Middle frontal gyrus (tissue), 1 donor: ENCODE data around the gene ISLR.

ENCODE experiments used
- DNase-seq: peaks from one replicate; pipeline ENCODE4 v3.0.0-alpha.2; 2015; ENCODE audit warnings: low spot score; ENCODE audit errors: extremely low spot score

ISLR gene, protein sequence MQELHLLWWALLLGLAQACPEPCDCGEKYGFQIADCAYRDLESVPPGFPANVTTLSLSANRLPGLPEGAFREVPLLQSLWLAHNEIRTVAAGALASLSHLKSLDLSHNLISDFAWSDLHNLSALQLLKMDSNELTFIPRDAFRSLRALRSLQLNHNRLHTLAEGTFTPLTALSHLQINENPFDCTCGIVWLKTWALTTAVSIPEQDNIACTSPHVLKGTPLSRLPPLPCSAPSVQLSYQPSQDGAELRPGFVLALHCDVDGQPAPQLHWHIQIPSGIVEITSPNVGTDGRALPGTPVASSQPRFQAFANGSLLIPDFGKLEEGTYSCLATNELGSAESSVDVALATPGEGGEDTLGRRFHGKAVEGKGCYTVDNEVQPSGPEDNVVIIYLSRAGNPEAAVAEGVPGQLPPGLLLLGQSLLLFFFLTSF

GRCh38 chr15:74173380-74174218 lies at the start of gene ISLR:
Gene ISLR, plus strand, starts transcription at chr15:74173710. Its CDS starts 1,149 bp downstream, at chr15:74174859.
- DNase-seq = no peak

DNA sequence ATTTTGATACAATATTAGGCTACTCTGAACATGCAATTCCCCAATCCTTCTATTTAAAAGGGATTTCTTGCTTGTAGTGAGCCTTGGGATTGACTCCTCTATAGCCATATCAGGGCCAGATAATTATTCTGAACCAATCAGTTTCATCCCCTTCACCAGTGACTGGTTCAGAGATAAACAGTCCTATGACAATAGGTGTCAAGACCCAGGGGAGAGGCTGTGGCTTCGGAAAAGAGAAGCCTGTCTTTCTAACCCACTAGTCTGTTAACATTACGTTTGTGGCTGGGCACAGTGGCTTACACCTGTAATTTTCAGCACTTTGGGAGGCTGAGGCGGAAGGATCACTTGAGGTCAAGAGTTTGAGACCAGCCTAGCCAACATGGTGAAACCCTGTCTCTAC lies 49.3 kb upstream of the ISLR start:
- no peak for DNase-seq

DNA sequence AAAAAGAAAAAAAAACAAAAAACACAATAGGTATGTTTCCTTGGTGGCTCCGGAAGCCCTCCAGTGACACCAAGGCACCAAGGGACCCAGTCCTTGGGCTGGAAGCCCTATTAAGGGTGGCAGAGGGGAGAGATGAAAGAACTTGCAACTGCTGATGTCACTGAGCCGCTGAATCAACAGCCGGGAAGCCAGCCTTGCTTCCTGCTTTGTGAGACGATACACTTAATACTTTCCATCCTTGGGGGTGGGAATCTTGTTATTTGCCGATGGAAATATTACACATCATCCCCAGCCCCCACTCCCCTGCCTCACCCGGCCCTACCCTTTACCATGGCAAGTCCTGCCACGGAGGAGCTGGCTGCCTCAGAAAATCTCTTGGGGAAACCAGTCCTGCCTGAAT lies 48.8 kb upstream of the ISLR start:
- no peak for DNase-seq

- peak; percentile 69 for DNase-seq
Observed at GRCh38 chr15:74127255-74127953, 46.1 kb upstream of the ISLR start.

DNA sequence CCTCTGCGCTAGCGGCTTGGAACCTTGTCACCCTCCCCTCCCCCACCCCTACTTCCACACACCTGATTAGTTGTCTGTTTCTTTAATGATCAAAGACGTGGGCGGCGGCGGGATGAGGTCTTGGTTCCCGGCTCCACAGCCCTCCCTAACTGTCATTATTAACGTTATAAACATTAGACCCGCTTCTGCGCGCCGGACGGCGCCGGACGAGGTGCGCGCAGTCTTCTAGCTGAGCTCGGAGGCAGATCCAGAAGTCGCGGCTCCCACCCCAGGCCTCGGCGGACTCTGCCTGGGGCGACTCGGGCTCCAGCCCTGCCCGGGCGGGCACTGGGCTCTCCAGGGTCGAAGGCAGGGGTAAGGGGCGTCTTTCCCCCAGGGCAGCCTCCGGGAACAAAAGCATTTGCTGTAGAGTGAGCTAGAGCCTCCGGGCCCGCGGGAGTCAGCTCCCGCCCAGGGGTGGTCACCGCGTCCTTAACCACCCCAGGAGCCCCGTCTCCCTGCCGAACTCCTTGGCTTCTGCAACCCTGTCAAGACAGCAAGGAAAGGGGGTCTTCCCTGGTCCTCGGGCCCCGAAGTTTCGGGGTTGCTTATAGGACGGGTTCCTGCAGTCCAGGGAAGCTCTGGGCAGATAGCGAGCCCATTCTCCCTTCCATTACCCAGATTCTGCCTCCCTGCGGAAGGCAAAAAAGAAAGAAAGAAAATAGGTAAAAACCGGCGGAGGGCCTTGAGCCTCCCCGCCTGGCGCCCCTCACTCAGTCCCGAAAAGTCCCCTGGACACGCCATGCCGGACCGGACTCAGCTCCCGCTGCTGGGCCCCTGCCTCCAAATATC lies 45.3 kb upstream of the ISLR start:
- no peak for DNase-seq

DNA sequence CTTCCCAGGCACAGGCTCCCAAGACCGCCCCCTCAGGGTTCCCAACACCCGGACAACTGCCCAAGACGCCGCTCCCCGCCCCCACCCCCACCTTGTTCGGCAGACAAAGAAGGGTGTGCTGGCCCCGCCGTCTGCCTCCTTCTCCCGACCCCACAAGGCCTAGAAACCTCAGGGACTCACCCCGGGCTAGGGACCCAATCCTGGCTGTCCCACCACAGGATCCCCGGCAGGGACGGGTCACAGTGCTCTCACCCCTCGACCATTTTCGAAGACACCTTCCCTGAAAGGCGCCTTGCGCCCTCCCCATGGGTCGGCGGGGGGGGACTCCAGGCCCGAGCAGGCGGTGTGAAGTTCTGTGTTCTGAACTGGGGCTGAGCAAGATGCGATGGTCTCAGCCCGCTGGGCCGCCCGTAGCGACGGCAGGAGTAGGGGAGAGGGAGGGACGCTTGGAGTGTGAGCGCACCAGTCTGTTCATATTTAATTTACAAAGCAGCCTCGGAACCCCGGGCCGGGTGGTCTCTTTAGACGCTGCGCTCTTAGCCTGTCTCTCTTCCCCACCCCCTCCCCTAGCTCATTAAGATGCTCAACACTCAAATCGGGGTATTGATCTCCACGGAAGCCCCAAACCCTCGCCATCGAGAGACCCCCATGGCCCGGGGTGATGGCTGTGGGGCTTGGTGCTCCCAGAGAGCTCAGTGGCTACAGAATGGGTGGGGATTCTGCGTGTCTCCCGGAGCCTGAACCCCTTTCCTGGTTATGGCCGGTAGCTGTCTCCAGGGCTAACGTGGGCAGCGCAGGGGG lies 44.5 kb upstream of the ISLR start:
- DNase-seq = no peak

DNA sequence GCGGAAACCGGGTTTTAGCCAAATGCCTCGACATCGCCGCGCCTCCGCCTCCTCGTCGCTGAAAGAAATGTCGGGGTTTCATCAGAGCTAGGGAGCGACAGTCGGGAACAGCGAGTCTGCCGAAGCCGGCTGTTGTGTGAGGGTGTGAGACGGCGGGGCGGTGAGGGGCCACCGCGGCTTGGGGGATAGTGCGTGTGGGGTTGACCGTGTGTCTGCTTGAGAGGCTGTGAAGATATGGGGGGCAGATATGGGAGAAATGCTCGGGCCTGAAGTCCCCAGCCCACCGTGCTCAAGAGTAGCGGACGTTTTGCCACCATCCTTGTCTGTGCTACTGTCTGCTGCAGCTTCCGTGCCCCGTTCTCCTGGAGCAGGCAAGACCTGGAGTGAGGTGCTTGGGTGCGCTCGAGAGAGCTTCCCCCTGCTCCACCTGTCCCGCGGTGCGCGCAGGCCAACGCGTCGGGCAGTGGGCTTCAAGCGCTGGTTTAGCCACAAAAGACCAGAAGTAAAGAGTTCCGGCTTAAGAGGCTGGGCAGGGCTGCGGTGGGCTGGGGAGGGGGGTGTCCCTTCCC lies 43.8 kb upstream of the ISLR start:
- DNase-seq = no peak

- DNase-seq = no peak
Observed at GRCh38 chr15:74130155-74130848, 43.2 kb upstream of the ISLR start, which contains the start of gene ISLR2. Gene ISLR2, plus strand, starts transcription at chr15:74130586. Its CDS starts 2,169 bp downstream, at chr15:74132755.

DNA sequence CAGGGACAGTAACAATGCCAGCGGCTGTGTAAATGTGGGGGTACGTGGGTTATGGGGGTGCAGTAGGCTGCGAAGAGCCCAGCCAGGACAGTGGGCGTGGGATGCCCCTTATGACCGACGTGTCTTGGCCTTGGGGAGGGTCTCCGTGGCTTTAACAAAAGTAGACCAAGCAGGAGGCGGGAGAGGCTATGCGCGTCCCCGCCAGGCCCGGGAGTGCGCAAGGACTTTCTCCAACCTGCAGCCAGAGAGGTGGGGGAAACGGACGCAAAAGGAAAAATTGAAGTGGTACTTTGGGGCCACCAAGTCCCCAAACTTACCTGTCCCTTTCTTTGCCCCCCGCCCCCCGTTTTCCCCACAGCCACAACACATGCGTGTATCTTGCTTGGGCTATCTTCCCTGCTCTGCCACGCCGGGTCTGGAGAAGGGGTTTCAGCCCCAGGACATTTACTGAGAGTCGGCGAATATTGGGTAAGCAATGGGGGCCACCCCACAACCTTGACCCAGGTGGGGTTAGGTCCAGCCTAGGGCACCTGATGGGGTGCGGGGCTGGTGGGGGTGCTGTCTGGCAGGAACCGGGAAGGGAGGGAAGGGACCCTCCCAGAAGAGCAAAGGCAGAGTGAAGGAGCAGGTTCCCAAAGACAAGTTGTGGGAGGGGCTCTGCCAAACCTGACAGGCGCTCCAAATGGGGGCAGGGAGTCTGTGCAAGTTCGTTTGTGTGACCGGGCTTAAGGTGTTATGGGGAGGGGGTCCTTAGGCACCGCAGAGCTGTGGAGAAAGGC lies 42.5 kb upstream of the ISLR start:
- no peak for DNase-seq

- DNase-seq = no peak
Observed at GRCh38 chr15:74131628-74132413, 41.7 kb upstream of the ISLR start.

DNA sequence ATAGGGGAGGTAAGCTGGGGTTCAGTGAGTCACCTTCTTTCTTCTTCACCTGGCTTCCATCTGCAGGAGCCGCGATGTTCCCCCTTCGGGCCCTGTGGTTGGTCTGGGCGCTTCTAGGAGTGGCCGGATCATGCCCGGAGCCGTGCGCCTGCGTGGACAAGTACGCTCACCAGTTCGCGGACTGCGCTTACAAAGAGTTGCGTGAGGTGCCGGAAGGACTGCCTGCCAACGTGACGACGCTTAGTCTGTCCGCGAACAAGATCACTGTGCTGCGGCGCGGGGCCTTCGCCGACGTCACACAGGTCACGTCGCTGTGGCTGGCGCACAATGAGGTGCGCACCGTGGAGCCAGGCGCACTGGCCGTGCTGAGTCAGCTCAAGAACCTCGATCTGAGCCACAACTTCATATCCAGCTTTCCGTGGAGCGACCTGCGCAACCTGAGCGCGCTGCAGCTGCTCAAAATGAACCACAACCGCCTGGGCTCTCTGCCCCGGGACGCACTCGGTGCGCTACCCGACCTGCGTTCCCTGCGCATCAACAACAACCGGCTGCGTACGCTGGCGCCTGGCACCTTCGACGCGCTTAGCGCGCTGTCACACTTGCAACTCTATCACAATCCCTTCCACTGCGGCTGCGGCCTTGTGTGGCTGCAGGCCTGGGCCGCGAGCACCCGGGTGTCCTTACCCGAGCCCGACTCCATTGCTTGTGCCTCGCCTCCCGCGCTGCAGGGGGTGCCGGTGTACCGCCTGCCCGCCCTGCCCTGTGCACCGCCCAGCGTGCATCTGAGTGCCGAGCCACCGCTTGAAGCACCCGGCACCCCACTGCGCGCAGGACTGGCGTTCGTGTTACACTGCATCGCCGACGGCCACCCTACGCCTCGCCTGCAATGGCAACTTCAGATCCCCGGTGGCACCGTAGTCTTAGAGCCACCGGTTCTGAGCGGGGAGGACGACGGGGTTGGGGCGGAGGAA lies 40.5 kb upstream of the ISLR start:
- no peak for DNase-seq

GRCh38 chr15:74133694-74134386 lies 39.7 kb upstream of the ISLR start:
- no peak for DNase-seq

GRCh38 chr15:74134387-74135027 lies 39.0 kb upstream of the ISLR start:
- DNase-seq = no peak

GRCh38 chr15:74135041-74135565 lies 38.4 kb upstream of the ISLR start:
- no peak for DNase-seq

DNA sequence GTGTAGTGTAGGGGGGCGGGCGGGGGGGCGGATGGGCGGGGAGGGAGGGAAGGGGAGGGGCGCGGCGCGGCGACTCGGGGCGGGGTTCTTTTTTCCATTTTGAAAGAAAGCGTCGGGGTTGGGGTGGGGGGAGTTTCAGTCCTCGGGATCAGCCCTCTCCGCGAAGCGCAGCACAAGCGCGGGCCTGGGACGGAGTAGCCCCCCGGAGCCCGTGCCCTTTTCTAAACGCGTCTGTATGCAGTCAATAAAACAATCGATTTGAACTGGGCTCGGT lies 37.0 kb upstream of the ISLR start:
- DNase-seq = no peak
